ENCODE data around the gene KIFC3. TPM values are rescaled to one million over a fixed set of nuclear protein-coding genes. Genes with fewer than 3 reads are reported as not detected.

The KIFC3 gene
- total and polyA plus RNA-seq, 2 of the 8 experiments (the other 6 are each of a cell fraction or from before 2014, with no cell fraction given): 2.1 to 7.1 TPM

DNA sequence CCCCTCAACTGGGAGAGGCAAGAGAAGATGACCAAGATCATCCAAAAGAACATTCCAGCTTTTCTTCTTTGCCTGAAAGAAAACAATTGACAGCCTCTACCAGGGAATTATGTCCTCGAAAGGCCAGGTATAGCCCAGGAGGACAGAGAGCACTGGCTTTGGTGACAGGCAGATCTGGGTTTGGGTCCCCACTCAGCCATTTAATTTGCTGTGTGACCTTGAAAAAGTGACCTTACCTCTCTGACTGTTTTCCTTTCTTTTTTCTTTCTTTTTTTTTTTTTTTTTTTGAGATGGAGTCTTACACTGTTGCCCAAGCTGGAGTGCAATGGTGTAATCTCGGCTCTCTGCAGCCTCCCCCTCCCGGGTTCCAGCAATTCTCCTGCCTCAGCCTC, 27.7 kb upstream of the KIFC3 start:
- no peak overlapping the region for H4K91ac ChIP-seq (replicated peaks; ENCODE audit: insufficient read length, low read length)
- no peak overlapping the region for H3K27ac ChIP-seq (ENCODE audit: low read depth, low read length)
- no peak overlapping the region for H3K9ac ChIP-seq (replicated peaks in 1 of 4; ENCODE audit: extremely low read depth in 1 of 4, low read depth in 3 of 4, low read length in 3 of 4)
- no peak overlapping the region for H3K4me2 ChIP-seq (ENCODE audit: insufficient read depth in 1 of 2, low read depth in 2 of 2, low read length in 2 of 2)
- no peak overlapping the region for H3K23ac ChIP-seq (ENCODE audit: insufficient read length)
- H2BK120ac ChIP-seq (replicated peaks; ENCODE audit: low read depth, low read length): no peak overlapping the region
- no peak overlapping the region for H2AFZ ChIP-seq (ENCODE audit: low read length)
- POLR2A ChIA-PET (ENCODE audit: partially characterized antibody): no interaction called here
- H3K4me1 ChIP-seq (replicated peaks in 1 of 4; ENCODE audit: control insufficient read depth in 3 of 4, insufficient read depth in 4 of 4, low read length in 3 of 4): peaks cover 0 to 5% (median 0%) of the 10 kb centered on the region in 4 experiments; a peak in 3 of 7 replicates
- 89% methylated on average over 3 of the region's 3 CpGs; no CpG with 5 or more reads in 1 of the 2 experiments for WGBS, 2 experiments (ENCODE audit: extremely low coverage in 1 of 2, insufficient coverage in 1 of 2, insufficient read length in 1 of 2, insufficient replicate concordance in 2 of 2, low coverage in 1 of 2, low lambda C conversion rate in 2 of 2, missing lambda C conversion rate in 1 of 2)
- H3K36me3 ChIP-seq (ENCODE audit: control insufficient read depth in 2 of 4, insufficient read depth in 4 of 4, low read length in 3 of 4): no peaks in the 10 kb centered on the region
- no peak overlapping the region for H2BK15ac ChIP-seq (ENCODE audit: low read length)
- H3K79me2 ChIP-seq (ENCODE audit: control insufficient read depth in 1 of 2, insufficient read depth in 2 of 2, low read length in 2 of 2): no peaks in the 10 kb centered on the region
- no peaks in the 10 kb centered on the region; the same call in 1 of the 2 replicates for H3K79me1 ChIP-seq (ENCODE audit: low read depth, low read length)
- no peak overlapping the region for H3K4me3 ChIP-seq (ENCODE audit: extremely low read depth in 1 of 4, insufficient read depth in 2 of 4, low read depth in 3 of 4, low read length in 4 of 4)
- H2BK12ac ChIP-seq (ENCODE audit: low read depth, low read length): no peak overlapping the region
- H3K23me2 ChIP-seq (ENCODE audit: low read depth, low read length): no peaks in the 10 kb centered on the region; the same call in 1 of the 2 replicates
- H3K18ac ChIP-seq (ENCODE audit: extremely low read depth, low read length): no peak overlapping the region
- no peaks in the 10 kb centered on the region for H4K20me1 ChIP-seq (replicated peaks in 1 of 2; ENCODE audit: control insufficient read depth in 1 of 2, insufficient read depth in 2 of 2, low read length in 2 of 2)
- FAIRE-seq: no peak
- no peaks in the 10 kb centered on the region for H3K27me3 ChIP-seq (replicated peaks in 1 of 4; ENCODE audit: control insufficient read depth in 3 of 4, extremely low read depth in 1 of 4, insufficient read depth in 3 of 4, low read length in 3 of 4)
- no peak for TF ChIP-seq SUZ12 (IDR thresholded peaks at IDR 0.05; ENCODE audit: low read length)
- no peak for TF ChIP-seq SRF (IDR thresholded peaks at IDR 0.05; ENCODE audit: low read depth, low read length)
- TF ChIP-seq KDM1A (IDR thresholded peaks at IDR 0.05; ENCODE audit: borderline replicate concordance, low read length): 0 out of 2 replicates have a peak, but pooled peaks have one; percentile 36
- no peak for TF ChIP-seq KDM4A (IDR thresholded peaks at IDR 0.05; ENCODE audit: low read depth, low read length, severe bottlenecking)
- TF ChIP-seq JUND (IDR thresholded peaks at IDR 0.05; ENCODE audit: low read length): no peak
- TF ChIP-seq, protein P1, sequence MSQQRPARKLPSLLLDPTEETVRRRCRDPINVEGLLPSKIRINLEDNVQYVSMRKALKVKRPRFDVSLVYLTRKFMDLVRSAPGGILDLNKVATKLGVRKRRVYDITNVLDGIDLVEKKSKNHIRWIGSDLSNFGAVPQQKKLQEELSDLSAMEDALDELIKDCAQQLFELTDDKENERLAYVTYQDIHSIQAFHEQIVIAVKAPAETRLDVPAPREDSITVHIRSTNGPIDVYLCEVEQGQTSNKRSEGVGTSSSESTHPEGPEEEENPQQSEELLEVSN (IDR thresholded peaks at IDR 0.05): no peak
- no peak overlapping the region for H4K8ac ChIP-seq (ENCODE audit: extremely low read depth, insufficient read depth, low read length)
- no peak overlapping the region for H2BK20ac ChIP-seq (ENCODE audit: low read length)
- no peak for DNase-seq (ENCODE audit: low read depth in 1 of 2, low spot score in 2 of 2)
- no peaks in the 10 kb centered on the region for H3K9me3 ChIP-seq (ENCODE audit: insufficient read depth in 2 of 2, low read depth in 1 of 2, low read length in 1 of 2)
- no peak overlapping the region for H2BK5ac ChIP-seq (ENCODE audit: low read depth, low read length)
- CTCF ChIA-PET (ENCODE audit: partially characterized antibody): interaction anchor here (0.6 to 2.2 kb wide), 8 partner anchors 8 to 158 kb away, joined by 3 to 17 read pairs (median 3); no protein-coding TSS in a partner anchor
- no peak overlapping the region for H3K56ac ChIP-seq (replicated peaks; ENCODE audit: insufficient read length, low read depth, low read length)
- H3K4ac ChIP-seq (replicated peaks; ENCODE audit: insufficient read length, low read depth, low read length): no peak overlapping the region
- no peak overlapping the region for H2AK5ac ChIP-seq (ENCODE audit: low read depth, low read length)
- no peak overlapping the region for H4K5ac ChIP-seq (ENCODE audit: insufficient read length, low read depth, low read length)
- H3K14ac ChIP-seq (ENCODE audit: insufficient read length): no peak overlapping the region
